HCT116 (cell line): ENCODE data around the gene RINL. TPM values are rescaled to one million over a fixed set of nuclear protein-coding genes. Genes with fewer than 3 reads are reported as not detected.
"Not testable (repeated sequence)": the region's sequence is repeated elsewhere in the genome, so short reads cannot be mapped to it uniquely, and the experiment has no call there.

ENCODE experiments used
- ATAC-seq: fragments of 200-7000 bp; cut with Tn5 transposase; 2 replicates; pipeline ENCODE4 v1.9.1; 2020; ENCODE audit warnings: mild to moderate bottlenecking, moderate library complexity
- BruUV-seq: library from RNA; stranded (reverse); fragments of 400-500 nt; replicated peaks from 2 replicates; lab custom pipeline; 2021; lab: Mats Ljungman, UMichigan
- CTCF ChIA-PET: fragments of 300-600 bp; sonication (Branson Sonifier 250); formaldehyde crosslinking; loops from one replicate; lab custom pipeline; 2021; ENCODE audit warnings: antibody characterized with exemption; lab: Charles Lee
- POLR2A ChIA-PET: fragments of 300-600, 350-600 bp; sonication (Branson Sonifier 250); formaldehyde crosslinking; loops from one replicate; lab custom pipeline; 2021; ENCODE audit warnings: antibody characterized with exemption; lab: Charles Lee
- RAD21 ChIA-PET, 2 experiments: fragments of 300-600 bp; sonication (Branson Sonifier 250); formaldehyde crosslinking; loops; one replicate each; lab custom pipeline; 2023; ENCODE audit warnings: low total read pairs in 2 of 2; ENCODE audit not compliant: uncharacterized antibody in 2 of 2, unreplicated experiment in 2 of 2, low non-redundant PET in 1 of 2; lab: Charles Lee
- DNase-seq: peaks from one replicate; pipeline ENCODE4 v3.0.0-alpha.2; 2010; ENCODE audit warnings: low read depth, low spot score
- H2AFZ ChIP-seq: fragments of 200-600 bp; shearing (Covaris generic), sonication (generic); 2 replicates; pipeline ENCODE4 v1.6.1; 2017; ENCODE audit warnings: low read depth, mixed run types, mixed read lengths, antibody characterized with exemption, low read length; ENCODE audit not compliant: poor library complexity, severe bottlenecking
- H3K27ac ChIP-seq: 2 replicates; pipeline ENCODE4 v1.5.1; 2012; ENCODE audit warnings: low read depth, low read length
- H3K27me3 ChIP-seq: fragments of 200-600 bp; sonication (generic); 2 replicates; pipeline ENCODE4 v1.6.1; 2016; ENCODE audit warnings: mixed run types, low read length, mixed read lengths; ENCODE audit not compliant: insufficient read depth
- H3K36me3 ChIP-seq, 2 experiments: fragments of 200-500 bp in 1 of 2; fragments of 200-600 bp in 1 of 2; sonication (Bioruptor generic) in 1 of 2; sonication (generic) in 1 of 2; 2 replicates each; pipeline versions ENCODE4 v1.5.1 to v1.6.1; 2014 to 2016; ENCODE audit warnings: low read length in 2 of 2, inconsistent platforms in 1 of 2, mixed read lengths in 1 of 2, mixed run types in 1 of 2; ENCODE audit not compliant: insufficient read depth in 2 of 2, control insufficient read depth in 1 of 2
- H3K4me1 ChIP-seq, 2 experiments: fragments of 200-600 bp in 1 of 2; sonication (generic) in 1 of 2; 2 replicates each; pipeline versions ENCODE4 v1.5.1 to v1.6.1; 2012 to 2017; ENCODE audit warnings: low read length in 2 of 2, inconsistent platforms in 1 of 2, mild to moderate bottlenecking in 1 of 2, mixed read lengths in 1 of 2, mixed run types in 1 of 2, moderate library complexity in 1 of 2; ENCODE audit not compliant: insufficient read depth in 2 of 2, control insufficient read depth in 1 of 2
- H3K4me2 ChIP-seq: fragments of 200-600 bp; sonication (generic); 2 replicates; pipeline ENCODE4 v1.6.1; 2017; ENCODE audit warnings: mixed run types, low read length, mixed read lengths
- H3K4me3 ChIP-seq, 2 experiments: fragments of 200-600 bp in 1 of 2; sonication (generic) in 1 of 2; replicated peaks in 1 of 2; 2 replicates each; pipeline ENCODE4 v1.5.1; 2011 to 2016; ENCODE audit warnings: low read length in 2 of 2, control low read depth in 1 of 2, low read depth in 1 of 2, mild to moderate bottlenecking in 1 of 2, mixed read lengths in 1 of 2, mixed run types in 1 of 2
- H3K79me2 ChIP-seq: fragments of 200-600 bp; sonication (generic); 2 replicates; pipeline ENCODE4 v1.6.1; 2017; ENCODE audit warnings: mild to moderate bottlenecking, mixed run types, low read length, moderate library complexity, mixed read lengths; ENCODE audit not compliant: insufficient read depth
- H3K9ac ChIP-seq: fragments of 200-600 bp; sonication (generic); 2 replicates; pipeline ENCODE4 v1.6.1; 2016; ENCODE audit warnings: low read length, mixed read lengths
- H3K9me2 ChIP-seq: fragments of 200-600 bp; sonication (generic), shearing (Covaris generic); 2 replicates; pipeline ENCODE4 v1.6.1; 2017; ENCODE audit warnings: mixed run types, mild to moderate bottlenecking, moderate library complexity; ENCODE audit not compliant: insufficient read depth
- H3K9me3 ChIP-seq, 2 experiments: fragments of 200-500 bp in 1 of 2; fragments of 200-600 bp in 1 of 2; sonication (Bioruptor generic) in 1 of 2; sonication (generic) in 1 of 2; 2 replicates each; pipeline ENCODE4 v1.6.1; 2014 to 2017; ENCODE audit warnings: low read length in 2 of 2, mixed read lengths in 2 of 2, inconsistent platforms in 1 of 2, low read depth in 1 of 2, mild to moderate bottlenecking in 1 of 2, mixed run types in 1 of 2, moderate library complexity in 1 of 2; ENCODE audit not compliant: control insufficient read depth in 1 of 2, insufficient read depth in 1 of 2
- H4K20me1 ChIP-seq: fragments of 200-600 bp; sonication (generic), shearing (Covaris generic); 2 replicates; pipeline ENCODE4 v1.6.1; 2017; ENCODE audit warnings: mixed run types, mild to moderate bottlenecking, moderate library complexity; ENCODE audit not compliant: insufficient read depth
- FOSL1 ChIP-seq: IDR thresholded peaks from 2 replicates; pipeline ENCODE4 v1.6.1; 2012; ENCODE audit warnings: low read depth
- POLR2AphosphoS5 ChIP-seq: IDR thresholded peaks from 2 replicates; pipeline ENCODE4 v1.6.1; 2011; ENCODE audit warnings: mild to moderate bottlenecking, low read depth, low read length, moderate library complexity
- intact Hi-C: fragments of 100-400 bp; cut with micrococcal nuclease; formaldehyde crosslinking; loops from 2 replicates; pipeline ENCODE4 v1.10.0; 2022
- total RNA-seq: library from RNA; stranded (reverse); gene quantifications from one replicate; pipeline ENCODE4 v1.2.1, GENCODE V29; 2021; ENCODE audit not compliant: unreplicated experiment

Gene RINL
- total RNA-seq, 1 experiment from 2014 or later: 28.6 TPM

- CTCF ChIA-PET: no interaction called here
- RAD21 ChIA-PET: no interaction called here
- peaks cover 0 to 8% of the 10 kb centered on the region in 2 experiments; a peak in 1 of 4 replicates for H3K36me3 ChIP-seq
- no peaks in the 10 kb centered on the region for H3K9me2 ChIP-seq
- peaks cover 0 to 18% of the 10 kb centered on the region in 2 experiments; a peak in 2 of 4 replicates for H3K4me1 ChIP-seq
- peaks cover 69% of the 10 kb centered on the region for H3K79me2 ChIP-seq
- H3K27ac ChIP-seq: no peak overlapping the region
- intact Hi-C loops: no loop called here
- TF ChIP-seq POLR2AphosphoS5 (0 out of 2 replicates have a peak, but pooled peaks have one; percentile 0), FOSL1 (no peak)
- no peak overlapping the region for H3K4me3 ChIP-seq
- BruUV-seq: no TSS peak
- H4K20me1 ChIP-seq: no peaks in the 10 kb centered on the region
- ATAC-seq (no peak), DNase-seq (no peak)
- no peak overlapping the region for H3K9ac ChIP-seq
- H3K27me3 ChIP-seq: no peaks in the 10 kb centered on the region
- H2AFZ ChIP-seq: no peak overlapping the region
- H3K9me3 ChIP-seq: no peaks in the 10 kb centered on the region
- POLR2A ChIA-PET: no interaction called here
- H3K4me2 ChIP-seq: no peak overlapping the region
Measured at GRCh38 chr19:38826856-38827551, 51.1 kb downstream of the RINL start.

- H3K27me3 ChIP-seq, RAD21 ChIA-PET, POLR2A ChIA-PET, H3K27ac ChIP-seq, H3K9me3 ChIP-seq, H3K36me3 ChIP-seq, H3K9me2 ChIP-seq, H2AFZ ChIP-seq, H3K4me1 ChIP-seq, H3K4me2 ChIP-seq, BruUV-seq, DNase-seq, H3K9ac ChIP-seq, ATAC-seq, intact Hi-C loops, H3K4me3 ChIP-seq, CTCF ChIA-PET, H4K20me1 ChIP-seq: not testable (repeated sequence)
- H3K79me2 ChIP-seq: peaks cover 63% of the 10 kb centered on the region
- 0 out of 2 replicates have a peak, but pooled peaks have one; percentile 8 for TF ChIP-seq POLR2AphosphoS5
Measured at GRCh38 chr19:38825936-38826335, 52.1 kb downstream of the RINL start.

GRCh38 chr19:38821230-38821825 is 56.7 kb downstream of the RINL start:
- H2AFZ ChIP-seq, H3K36me3 ChIP-seq, BruUV-seq, DNase-seq, H3K9me3 ChIP-seq, H3K4me3 ChIP-seq, RAD21 ChIA-PET, H3K4me2 ChIP-seq, intact Hi-C loops, ATAC-seq, H3K27me3 ChIP-seq, H4K20me1 ChIP-seq, H3K9me2 ChIP-seq, H3K9ac ChIP-seq: not testable (repeated sequence)
- Histone ChIP-seq H3K79me2 (peaks cover 35% of the 10 kb centered on the region), H3K27ac (peak overlapping the region; percentile 55), H3K4me1 (peaks cover 0 to 11% of the 10 kb centered on the region in 2 experiments; a peak in 1 of 4 replicates)
- POLR2A ChIA-PET: interaction anchor here (1.6 to 2.4 kb wide), 2 partner anchors 21 to 28 kb away, joined by 11 to 13 read pairs; no protein-coding TSS in a partner anchor
- CTCF ChIA-PET: interaction anchor here (1.6 kb wide), 1 partner anchor 109 kb away, joined by 5 read pairs; the partner anchor contains the start of genes MRPS12 and SARS2
